ENCODE results near the gene SCRN1. TPM values are rescaled to one million over a fixed set of nuclear protein-coding genes. Genes with fewer than 3 reads are reported as not detected.
A peak's percentile ranks its signal among the peaks of the same experiment; 100 is the strongest.

Gene SCRN1
- polyA plus RNA-seq, 1 experiment, result 81.4 TPM

- ChIA-PET CTCF (interaction anchor here (0.7 kb wide), 1 partner anchor 42 kb away, joined by 4 read pairs; no protein-coding TSS in a partner anchor), POLR2A (no interaction called here)
- Histone ChIP-seq H3K4me3 (ENCODE audit: low read depth, low read length) (no peak overlapping the region), H3K36me3 (ENCODE audit: control insufficient read depth, insufficient read depth, low read length) (no peaks in the 10 kb centered on the region), H3K27me3 (ENCODE audit: control insufficient read depth, insufficient read depth, low read length) (no peaks in the 10 kb centered on the region)
- no peak for TF ChIP-seq CTCF (IDR thresholded peaks at IDR 0.05; ENCODE audit: insufficient read depth, low read depth, low read length)
- DNase-seq (ENCODE audit: low read depth), result no peak
Measured at GRCh38 chr7:30032310-30033125, 42.9 kb upstream of the SCRN1 start.

DNA sequence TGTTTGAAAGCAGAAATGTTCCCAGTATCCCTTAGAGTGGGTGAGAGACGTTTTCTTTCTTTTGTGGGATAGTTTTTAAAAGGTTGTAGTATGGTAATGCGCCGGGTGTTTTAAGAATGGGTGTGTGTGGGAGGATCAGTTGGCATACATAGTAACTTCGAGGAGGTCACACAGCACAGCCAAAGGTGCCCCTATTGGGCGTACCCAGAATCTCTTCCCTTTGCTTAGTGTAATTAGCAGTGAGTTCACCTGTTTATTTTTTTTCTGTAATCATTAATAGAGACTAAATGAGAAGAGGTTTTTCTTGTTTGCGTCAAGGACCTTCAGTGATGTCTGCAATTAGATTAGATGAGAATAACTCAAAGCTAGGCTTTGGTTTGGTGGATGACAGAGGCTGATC lies 40.1 kb upstream of the SCRN1 start:
- no peak for DNase-seq (ENCODE audit: low read depth)
- no peaks in the 10 kb centered on the region for H3K36me3 ChIP-seq (ENCODE audit: control insufficient read depth, insufficient read depth, low read length)
- peak overlapping the region; percentile 79 for H3K4me3 ChIP-seq (ENCODE audit: low read depth, low read length)
- POLR2A ChIA-PET, result no interaction called here
- CTCF ChIA-PET, result interaction anchor here (1.3 to 2.1 kb wide), 3 partner anchors 9 to 32 kb away, joined by 3 to 10 read pairs (median 4); no protein-coding TSS in a partner anchor
- H3K27me3 ChIP-seq (ENCODE audit: control insufficient read depth, insufficient read depth, low read length), result no peaks in the 10 kb centered on the region
- TF ChIP-seq CTCF (IDR thresholded peaks at IDR 0.05; ENCODE audit: insufficient read depth, low read depth, low read length), result 0 out of 2 replicates have a peak, but pooled peaks have one; percentile 3

DNA sequence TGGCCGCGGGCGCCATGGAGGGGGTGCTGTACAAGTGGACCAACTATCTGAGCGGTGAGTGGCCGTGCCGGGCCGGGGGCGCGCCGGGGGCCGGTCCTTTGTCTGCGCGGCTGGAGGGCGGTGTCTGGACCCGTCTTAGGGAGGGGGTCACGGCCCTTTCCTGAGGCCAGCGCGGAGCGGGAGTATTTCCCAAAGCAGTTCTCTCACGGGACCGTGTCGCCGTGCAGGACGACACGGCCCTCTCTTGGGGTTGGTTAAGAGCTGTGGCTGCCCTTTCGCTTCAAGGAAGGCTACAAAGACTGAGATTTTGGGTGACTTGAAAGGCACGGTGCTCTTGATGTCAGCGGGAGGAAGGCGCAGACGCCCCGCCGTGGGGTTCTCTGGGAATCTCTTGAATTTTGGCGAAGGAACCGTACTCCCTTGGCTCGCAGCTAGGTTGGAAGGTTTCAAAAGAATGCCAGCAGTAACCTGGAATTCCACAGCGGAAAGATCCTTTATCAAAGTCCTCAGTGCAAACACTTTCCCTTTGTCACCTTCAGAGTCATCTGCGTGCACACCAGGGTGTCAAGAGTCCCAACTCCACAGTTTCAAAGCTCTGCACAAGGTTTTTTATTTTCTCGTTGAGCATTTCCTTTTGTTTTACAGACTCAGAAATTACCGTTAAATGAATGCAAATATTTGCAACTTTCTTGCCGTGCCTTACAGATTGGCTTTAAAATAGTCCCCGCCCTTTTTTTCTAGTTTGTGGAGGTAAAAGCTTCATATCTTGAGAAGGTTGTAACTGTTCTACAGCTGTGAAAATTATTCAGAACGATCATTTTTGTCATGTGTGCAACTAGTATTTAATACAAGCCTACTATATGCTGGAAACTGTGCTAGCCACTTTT lies 39.4 kb upstream of the SCRN1 start:
- DNase-seq (ENCODE audit: low read depth), result no peak
- Histone ChIP-seq H3K36me3 (ENCODE audit: control insufficient read depth, insufficient read depth, low read length) (no peaks in the 10 kb centered on the region), H3K4me3 (ENCODE audit: low read depth, low read length) (peak overlapping the region; percentile 79), H3K27me3 (ENCODE audit: control insufficient read depth, insufficient read depth, low read length) (no peaks in the 10 kb centered on the region)
- POLR2A ChIA-PET, result no interaction called here
- CTCF ChIA-PET, result interaction anchor here (1.3 to 2.1 kb wide), 4 partner anchors 9 to 42 kb away, joined by 3 to 10 read pairs (median 4); no protein-coding TSS in a partner anchor
- TF ChIP-seq CTCF (IDR thresholded peaks at IDR 0.05; ENCODE audit: insufficient read depth, low read depth, low read length), result peak; percentile 18; the same call in 1 of the 2 replicates

GRCh38 chr7:30028216-30028748 lies 38.7 kb upstream of the SCRN1 start, which contains the start of gene PLEKHA8:
TSS of gene PLEKHA8 (plus strand) at chr7:30028412. CDS start at chr7:30028763, 351 bp downstream.
- no peak for TF ChIP-seq CTCF (IDR thresholded peaks at IDR 0.05; ENCODE audit: insufficient read depth, low read depth, low read length)
- Histone ChIP-seq H3K4me3 (ENCODE audit: low read depth, low read length) (peak within 1 kb of the TSS; percentile 79), H3K27me3 (ENCODE audit: control insufficient read depth, insufficient read depth, low read length) (no peaks in the 10 kb centered on the region), H3K36me3 (ENCODE audit: control insufficient read depth, insufficient read depth, low read length) (no peaks in the 10 kb centered on the region)
- DNase-seq (ENCODE audit: low read depth), result no peak
- POLR2A ChIA-PET, result no interaction called here
- CTCF ChIA-PET, result interaction anchor here (0.5 to 2.1 kb wide), 4 partner anchors 34 to 397 kb away, joined by 3 to 12 read pairs (median 8); no protein-coding TSS in a partner anchor
